GM23338 (cell line): Measurements from ENCODE around the gene HOXA3. TPM values are rescaled to one million over a fixed set of nuclear protein-coding genes. Genes with fewer than 3 reads are reported as not detected.

Experiments used
- ATAC-seq: fragments of 200-7000 bp; cut with Tn5 transposase; 3 replicates; pipeline ENCODE4 v1.9.1; 2020
- DNase-seq: peaks from one replicate; pipeline ENCODE4 v3.0.0-alpha.2; 2015; ENCODE audit warnings: low spot score
- H2AFZ ChIP-seq: fragments of 200-600 bp; sonication (generic); 2 replicates; pipeline ENCODE4 v1.8.0; 2016; ENCODE audit warnings: antibody characterized with exemption, mild to moderate bottlenecking, moderate library complexity
- H3F3A ChIP-seq: fragments of 200-600 bp; sonication (generic); replicated peaks from 2 replicates; pipeline ENCODE4 v1.8.0; 2017; ENCODE audit warnings: antibody characterized with exemption, mixed run types, low read depth
- H3K27ac ChIP-seq: fragments of 200-600 bp; sonication (generic); 2 replicates; pipeline ENCODE4 v1.6.1; 2016; ENCODE audit warnings: low read depth
- H3K27me3 ChIP-seq: fragments of 200-600 bp; sonication (generic); 2 replicates; pipeline ENCODE4 v1.8.0; 2016; ENCODE audit warnings: mild to moderate bottlenecking, mixed run types, moderate library complexity; ENCODE audit not compliant: insufficient read depth
- H3K36me3 ChIP-seq: fragments of 200-600 bp; sonication (generic); 2 replicates; pipeline ENCODE4 v1.8.0; 2016; ENCODE audit warnings: mild to moderate bottlenecking; ENCODE audit not compliant: insufficient read depth
- H3K4me1 ChIP-seq: fragments of 200-600 bp; sonication (generic); 2 replicates; pipeline ENCODE4 v1.8.0; 2016; ENCODE audit warnings: mild to moderate bottlenecking, moderate library complexity; ENCODE audit not compliant: insufficient read depth
- H3K4me2 ChIP-seq: fragments of 200-600 bp; sonication (generic); 2 replicates; pipeline ENCODE4 v1.7.1; 2017; ENCODE audit warnings: mixed run types
- H3K4me3 ChIP-seq: fragments of 200-600 bp; sonication (generic); 2 replicates; pipeline ENCODE4 v1.6.1; 2016; ENCODE audit warnings: mixed run types
- H3K79me2 ChIP-seq: fragments of 200-600 bp; sonication (generic); replicated peaks from 2 replicates; pipeline ENCODE4 v1.8.0; 2017; ENCODE audit warnings: mild to moderate bottlenecking; ENCODE audit not compliant: insufficient read depth
- H3K9me2 ChIP-seq: fragments of 200-600 bp; sonication (generic); 2 replicates; pipeline ENCODE4 v1.8.0; 2017; ENCODE audit not compliant: insufficient read depth
- H4K20me1 ChIP-seq: fragments of 200-600 bp; sonication (generic); replicated peaks from 2 replicates; pipeline ENCODE4 v1.8.0; 2017; ENCODE audit warnings: mild to moderate bottlenecking; ENCODE audit not compliant: insufficient read depth
- H3K27ac Mint-ChIP-seq: 2 replicates; pipeline ENCODE4 v1.8.0; 2020; ENCODE audit warnings: inconsistent platforms, mild to moderate bottlenecking, moderate library complexity, mixed read lengths
- H3K27me3 Mint-ChIP-seq: 3 replicates; pipeline ENCODE4 v1.8.0; 2022; ENCODE audit warnings: low read depth, mild to moderate bottlenecking, moderate library complexity, mixed read lengths, inconsistent platforms; ENCODE audit not compliant: insufficient read depth, poor library complexity
- H3K36me3 Mint-ChIP-seq: 3 replicates; pipeline ENCODE4 v1.8.0; 2021; ENCODE audit warnings: low read depth, mild to moderate bottlenecking, inconsistent platforms, moderate library complexity, mixed read lengths
- H3K4me1 Mint-ChIP-seq: 3 replicates; pipeline ENCODE4 v1.8.0; 2020; ENCODE audit warnings: mild to moderate bottlenecking, inconsistent platforms, mixed read lengths
- H3K4me3 Mint-ChIP-seq: 3 replicates; pipeline ENCODE4 v1.8.0; 2021; ENCODE audit warnings: moderate library complexity, mild to moderate bottlenecking, inconsistent platforms, mixed read lengths
- H3K9me3 Mint-ChIP-seq: 3 replicates; pipeline ENCODE4 v1.8.0; 2020; ENCODE audit warnings: moderate library complexity, mild to moderate bottlenecking, inconsistent platforms, mixed read lengths
- CREB1 ChIP-seq: fragments of 250-450 bp; sonication (Bioruptor Pico); IDR thresholded peaks from 2 replicates; pipeline ENCODE4 v1.5.0; 2020; ENCODE audit warnings: low read depth, mild to moderate bottlenecking, moderate library complexity
- CTCF ChIP-seq, 2 experiments: fragments of 200-600 bp in 1 of 2; sonication (generic) in 1 of 2; conservative IDR thresholded peaks; 2 replicates each; pipeline versions ENCODE4 v1.5.1 to v1.6.1; 2016 to 2017; ENCODE audit warnings: antibody characterized with exemption in 2 of 2, low read depth in 2 of 2, mild to moderate bottlenecking in 2 of 2, moderate library complexity in 1 of 2
- ETS1 ChIP-seq: IDR thresholded peaks from 2 replicates; pipeline ENCODE4 v1.6.1; 2016; ENCODE audit warnings: antibody characterized with exemption
- EZH2 ChIP-seq: fragments of 200-600 bp; sonication (generic); IDR thresholded peaks from one replicate; pipeline ENCODE4 v1.8.0; 2017; ENCODE audit warnings: antibody characterized with exemption, mild to moderate bottlenecking, low read depth; ENCODE audit not compliant: unreplicated experiment
- EZH2phosphoT487 ChIP-seq: fragments of 200-600 bp; sonication (generic); IDR thresholded peaks from one replicate; pipeline ENCODE4 v1.8.1; 2018; ENCODE audit warnings: antibody characterized with exemption; ENCODE audit not compliant: unreplicated experiment
- JUNB ChIP-seq: IDR thresholded peaks from one replicate; pipeline ENCODE4 v1.6.1; 2016; ENCODE audit warnings: antibody characterized with exemption; ENCODE audit not compliant: unreplicated experiment
- STAT1 ChIP-seq: IDR thresholded peaks from one replicate; pipeline ENCODE4 v1.6.1; 2016; ENCODE audit warnings: antibody characterized with exemption; ENCODE audit not compliant: unreplicated experiment
- ZNF114 ChIP-seq: fragments of 250-450 bp; sonication (Bioruptor Pico); IDR thresholded peaks from 2 replicates; pipeline ENCODE4 v1.5.0; 2020; ENCODE audit warnings: mild to moderate bottlenecking, moderate library complexity
- ZNF331 ChIP-seq: fragments of 250-450 bp; sonication (Bioruptor Pico); IDR thresholded peaks from 2 replicates; pipeline ENCODE4 v1.5.0; 2020; ENCODE audit warnings: low read depth, mild to moderate bottlenecking, moderate library complexity
- polyA plus RNA-seq: library from polyadenylated mRNA; unstranded; fragments of >200 nt; fragmentation: Nextera tagmentation; extraction: Ambion mirVana; gene quantifications from 2 replicates; pipeline ENCODE4 v1.2.1, GENCODE V29; 2016
- total RNA-seq: library from RNA; depleted of rRNA; stranded (reverse); fragments of >200 nt; shearing (Covaris generic); gene quantifications from 2 replicates; pipeline ENCODE4 v1.2.3, GENCODE V29; 2014
- TF ChIP-seq, protein P1 (sequence below): fragments of 250-450 bp; sonication (Bioruptor Pico); IDR thresholded peaks from 2 replicates; pipeline ENCODE4 v1.5.0; 2020; ENCODE audit warnings: mild to moderate bottlenecking, moderate library complexity

HOXA3 gene
- total and polyA plus RNA-seq, 2 experiments from 2014 or later: not detected

DNA sequence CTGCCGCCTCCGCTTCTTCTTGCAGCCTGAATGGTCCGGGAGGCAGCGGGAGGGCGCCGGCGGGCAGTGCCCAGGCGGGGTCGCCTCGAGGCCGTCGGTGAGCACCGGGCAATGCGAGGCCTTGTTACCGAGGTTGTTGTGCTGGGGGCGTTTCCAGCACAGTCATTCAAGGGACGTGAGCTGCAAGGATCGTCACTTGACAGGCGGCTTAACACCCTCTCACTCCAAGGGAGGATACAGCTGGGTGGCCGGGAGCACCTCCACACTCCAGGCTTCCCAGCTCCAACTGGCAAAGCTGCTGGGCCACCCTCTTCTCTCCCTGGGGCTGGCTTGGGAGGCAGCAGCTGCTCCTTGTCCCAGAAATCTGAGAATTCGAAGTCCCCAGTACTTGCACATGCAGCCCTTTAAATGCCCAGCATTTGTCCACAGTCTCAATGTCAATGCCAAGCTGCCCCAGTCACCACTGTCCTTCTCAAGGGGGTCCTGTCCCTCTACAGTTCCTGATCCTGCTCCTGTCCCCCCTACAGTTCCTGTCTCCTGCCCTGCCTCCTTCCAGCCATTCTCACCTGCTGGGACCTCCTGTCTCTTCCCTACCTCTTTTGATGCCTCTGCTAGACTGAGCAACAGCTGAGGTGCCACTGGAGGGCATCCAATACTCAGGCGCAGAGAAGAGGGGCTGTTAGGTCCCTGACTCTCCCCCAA is 37.1 kb upstream of the HOXA3 start:
- H3F3A ChIP-seq: peaks cover 56% of the 10 kb centered on the region
- H3K27me3 ChIP-seq: peaks cover 100% of the 10 kb centered on the region
- peaks cover 41% of the 10 kb centered on the region for H3K4me1 Mint-ChIP-seq
- no peaks in the 10 kb centered on the region for H3K9me2 ChIP-seq
- peak overlapping the region; percentile 48 for H3K4me3 ChIP-seq
- peaks cover 99% of the 10 kb centered on the region for H3K27me3 Mint-ChIP-seq
- H3K4me3 Mint-ChIP-seq: no peak overlapping the region; the same call in 2 of the 3 replicates
- no peak overlapping the region for H3K27ac Mint-ChIP-seq
- H3K4me1 ChIP-seq: peaks cover 70% of the 10 kb centered on the region
- no peaks in the 10 kb centered on the region for H3K36me3 Mint-ChIP-seq
- no peak overlapping the region for H3K27ac ChIP-seq
- no peaks in the 10 kb centered on the region; the same call in 1 of the 3 replicates for H3K9me3 Mint-ChIP-seq
- peak overlapping the region; percentile 77 for H3K4me2 ChIP-seq
- H3K79me2 ChIP-seq: no peaks in the 10 kb centered on the region
- no peak for TF ChIP-seq ZNF331
- TF ChIP-seq EZH2phosphoT487: peak; percentile 60
- peak; percentile 75 for TF ChIP-seq EZH2
- ATAC-seq (no peak; the same call in 2 of the 3 replicates), DNase-seq (peak; percentile 47)
- H2AFZ ChIP-seq: no peak overlapping the region
- H4K20me1 ChIP-seq: peaks cover 41% of the 10 kb centered on the region
- no peaks in the 10 kb centered on the region for H3K36me3 ChIP-seq

DNA sequence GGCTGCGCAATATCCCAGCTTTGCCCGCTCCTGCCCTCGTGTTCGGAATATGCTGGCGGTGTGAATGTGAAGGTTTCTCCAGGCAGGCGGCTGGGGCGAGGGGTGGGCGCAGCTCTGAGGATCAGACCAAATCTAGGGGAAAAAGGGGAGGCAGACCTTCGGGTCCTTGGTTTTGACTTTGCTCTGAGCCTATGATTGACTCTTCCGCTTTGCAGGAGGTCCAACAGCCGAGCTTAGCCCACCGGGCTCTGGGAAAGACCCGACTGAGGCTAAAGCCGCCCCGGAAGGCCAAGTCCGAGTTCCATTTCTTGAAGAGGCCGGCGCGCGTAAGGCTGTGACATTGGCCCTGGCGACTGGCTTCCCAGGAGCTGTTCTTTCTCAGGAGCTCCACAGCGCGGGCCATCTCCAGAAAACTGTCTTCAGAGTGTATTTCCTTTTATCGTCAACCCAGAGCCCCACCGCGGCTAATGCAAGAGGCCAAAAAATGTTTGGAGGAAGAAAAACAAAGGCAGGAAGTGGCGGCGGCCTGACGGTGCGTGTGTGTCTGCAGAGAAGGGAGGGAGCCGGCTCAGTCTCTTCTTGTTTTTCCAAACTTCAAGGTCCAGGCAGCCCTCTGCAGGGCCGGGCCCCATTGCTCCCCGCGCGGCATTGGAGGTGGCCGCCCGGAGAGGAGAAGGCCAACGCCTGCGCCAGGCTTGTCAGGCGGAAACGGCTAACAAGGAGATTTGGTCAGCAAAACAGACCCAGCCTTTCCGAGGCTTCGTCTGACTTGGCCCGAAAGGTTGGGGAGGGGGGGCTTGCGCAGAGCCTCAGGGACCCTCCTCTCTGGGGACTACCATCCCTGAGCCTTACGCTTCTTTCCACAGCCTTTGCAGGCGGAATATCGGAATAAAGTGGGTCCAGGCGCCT is 36.3 kb upstream of the HOXA3 start:
- Mint-ChIP-seq H3K4me3 (peak overlapping the region; percentile 58), H3K36me3 (no peaks in the 10 kb centered on the region), H3K27ac (no peak overlapping the region), H3K27me3 (peaks cover 99% of the 10 kb centered on the region), H3K9me3 (no peaks in the 10 kb centered on the region; the same call in 1 of the 3 replicates), H3K4me1 (peaks cover 40% of the 10 kb centered on the region)
- peaks cover 100% of the 10 kb centered on the region for H3K27me3 ChIP-seq
- ATAC-seq (peak; percentile 8), DNase-seq (peak; percentile 72)
- peaks cover 71% of the 10 kb centered on the region for H3K4me1 ChIP-seq
- H3K36me3 ChIP-seq: no peaks in the 10 kb centered on the region
- H3K79me2 ChIP-seq: no peaks in the 10 kb centered on the region
- H3K4me2 ChIP-seq: peak overlapping the region; percentile 77
- peaks cover 41% of the 10 kb centered on the region for H4K20me1 ChIP-seq
- H2AFZ ChIP-seq: peak overlapping the region; percentile 38; the same call in 1 of the 2 replicates
- peaks cover 61% of the 10 kb centered on the region for H3F3A ChIP-seq
- H3K27ac ChIP-seq: no peak overlapping the region
- no peaks in the 10 kb centered on the region for H3K9me2 ChIP-seq
- H3K4me3 ChIP-seq: peak overlapping the region; percentile 48
- TF ChIP-seq ETS1 (0 out of 2 replicates have a peak, but pooled peaks have one; percentile 8), CTCF (conservative IDR thresholded peaks at IDR 0.05; ENCODE audit: low read depth in 2 of 2) (no peak), JUNB (no peak), ZNF331 (no peak), CREB1 (no peak), EZH2phosphoT487 (peak; percentile 85), ZNF114 (CRISPR knock-in tag) (no peak), STAT1 (no peak)
- TF ChIP-seq, protein P1, sequence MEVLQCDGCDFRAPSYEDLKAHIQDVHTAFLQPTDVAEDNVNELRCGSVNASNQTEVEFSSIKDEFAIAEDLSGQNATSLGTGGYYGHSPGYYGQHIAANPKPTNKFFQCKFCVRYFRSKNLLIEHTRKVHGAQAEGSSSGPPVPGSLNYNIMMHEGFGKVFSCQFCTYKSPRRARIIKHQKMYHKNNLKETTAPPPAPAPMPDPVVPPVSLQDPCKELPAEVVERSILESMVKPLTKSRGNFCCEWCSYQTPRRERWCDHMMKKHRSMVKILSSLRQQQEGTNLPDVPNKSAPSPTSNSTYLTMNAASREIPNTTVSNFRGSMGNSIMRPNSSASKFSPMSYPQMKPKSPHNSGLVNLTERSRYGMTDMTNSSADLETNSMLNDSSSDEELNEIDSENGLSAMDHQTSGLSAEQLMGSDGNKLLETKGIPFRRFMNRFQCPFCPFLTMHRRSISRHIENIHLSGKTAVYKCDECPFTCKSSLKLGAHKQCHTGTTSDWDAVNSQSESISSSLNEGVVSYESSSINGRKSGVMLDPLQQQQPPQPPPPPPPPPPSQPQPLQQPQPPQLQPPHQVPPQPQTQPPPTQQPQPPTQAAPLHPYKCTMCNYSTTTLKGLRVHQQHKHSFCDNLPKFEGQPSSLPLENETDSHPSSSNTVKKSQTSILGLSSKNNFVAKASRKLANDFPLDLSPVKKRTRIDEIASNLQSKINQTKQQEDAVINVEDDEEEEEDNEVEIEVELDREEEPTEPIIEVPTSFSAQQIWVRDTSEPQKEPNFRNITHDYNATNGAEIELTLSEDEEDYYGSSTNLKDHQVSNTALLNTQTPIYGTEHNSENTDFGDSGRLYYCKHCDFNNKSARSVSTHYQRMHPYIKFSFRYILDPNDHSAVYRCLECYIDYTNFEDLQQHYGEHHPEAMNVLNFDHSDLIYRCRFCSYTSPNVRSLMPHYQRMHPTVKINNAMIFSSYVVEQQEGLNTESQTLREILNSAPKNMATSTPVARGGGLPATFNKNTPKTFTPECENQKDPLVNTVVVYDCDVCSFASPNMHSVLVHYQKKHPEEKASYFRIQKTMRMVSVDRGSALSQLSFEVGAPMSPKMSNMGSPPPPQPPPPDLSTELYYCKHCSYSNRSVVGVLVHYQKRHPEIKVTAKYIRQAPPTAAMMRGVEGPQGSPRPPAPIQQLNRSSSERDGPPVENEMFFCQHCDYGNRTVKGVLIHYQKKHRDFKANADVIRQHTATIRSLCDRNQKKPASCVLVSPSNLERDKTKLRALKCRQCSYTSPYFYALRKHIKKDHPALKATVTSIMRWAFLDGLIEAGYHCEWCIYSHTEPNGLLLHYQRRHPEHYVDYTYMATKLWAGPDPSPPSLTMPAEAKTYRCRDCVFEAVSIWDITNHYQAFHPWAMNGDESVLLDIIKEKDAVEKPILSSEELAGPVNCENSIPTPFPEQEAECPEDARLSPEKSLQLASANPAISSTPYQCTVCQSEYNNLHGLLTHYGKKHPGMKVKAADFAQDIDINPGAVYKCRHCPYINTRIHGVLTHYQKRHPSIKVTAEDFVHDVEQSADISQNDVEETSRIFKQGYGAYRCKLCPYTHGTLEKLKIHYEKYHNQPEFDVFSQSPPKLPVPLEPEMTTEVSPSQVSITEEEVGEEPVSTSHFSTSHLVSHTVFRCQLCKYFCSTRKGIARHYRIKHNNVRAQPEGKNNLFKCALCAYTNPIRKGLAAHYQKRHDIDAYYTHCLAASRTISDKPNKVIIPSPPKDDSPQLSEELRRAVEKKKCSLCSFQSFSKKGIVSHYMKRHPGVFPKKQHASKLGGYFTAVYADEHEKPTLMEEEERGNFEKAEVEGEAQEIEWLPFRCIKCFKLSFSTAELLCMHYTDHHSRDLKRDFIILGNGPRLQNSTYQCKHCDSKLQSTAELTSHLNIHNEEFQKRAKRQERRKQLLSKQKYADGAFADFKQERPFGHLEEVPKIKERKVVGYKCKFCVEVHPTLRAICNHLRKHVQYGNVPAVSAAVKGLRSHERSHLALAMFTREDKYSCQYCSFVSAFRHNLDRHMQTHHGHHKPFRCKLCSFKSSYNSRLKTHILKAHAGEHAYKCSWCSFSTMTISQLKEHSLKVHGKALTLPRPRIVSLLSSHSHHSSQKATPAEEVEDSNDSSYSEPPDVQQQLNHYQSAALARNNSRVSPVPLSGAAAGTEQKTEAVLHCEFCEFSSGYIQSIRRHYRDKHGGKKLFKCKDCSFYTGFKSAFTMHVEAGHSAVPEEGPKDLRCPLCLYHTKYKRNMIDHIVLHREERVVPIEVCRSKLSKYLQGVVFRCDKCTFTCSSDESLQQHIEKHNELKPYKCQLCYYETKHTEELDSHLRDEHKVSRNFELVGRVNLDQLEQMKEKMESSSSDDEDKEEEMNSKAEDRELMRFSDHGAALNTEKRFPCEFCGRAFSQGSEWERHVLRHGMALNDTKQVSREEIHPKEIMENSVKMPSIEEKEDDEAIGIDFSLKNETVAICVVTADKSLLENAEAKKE (CRISPR knock-in tag): no peak
